NCI-H1048 (cell line): Measurements from ENCODE around the gene NOMO2.
"Not testable (repeated sequence)": the region's sequence is repeated elsewhere in the genome, so short reads cannot be mapped to it uniquely, and the experiment has no call there.

Experiments used
- DNase-seq: peaks from one replicate; lab custom pipeline; 2025; lab: John Stamatoyannopoulos, UW

NOMO2 gene

GRCh38 chr16:18577942-18578341 lies 16.0 kb upstream of the NOMO2 start:
- DNase-seq, result not testable (repeated sequence)

DNA sequence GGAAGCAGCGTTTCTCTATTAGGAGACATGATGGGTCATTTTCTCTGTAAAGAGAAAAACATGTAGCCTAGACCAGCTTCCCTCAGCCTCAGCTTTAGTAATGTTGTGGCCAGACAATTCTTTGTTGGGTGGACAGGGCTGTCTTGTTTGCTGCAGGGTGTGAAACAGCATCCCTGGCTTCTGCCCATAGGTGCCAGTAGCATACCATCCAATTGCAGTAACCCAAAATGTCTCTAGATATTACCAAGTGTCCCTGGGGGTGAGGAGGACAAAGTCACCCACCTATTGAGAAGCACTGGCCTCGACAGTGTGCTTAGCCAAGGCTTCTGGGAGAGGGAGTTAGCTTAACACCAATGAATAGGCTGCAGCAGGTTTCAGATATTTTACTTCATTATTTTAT lies 14.0 kb upstream of the NOMO2 start:
- DNase-seq, result not testable (repeated sequence)

DNA sequence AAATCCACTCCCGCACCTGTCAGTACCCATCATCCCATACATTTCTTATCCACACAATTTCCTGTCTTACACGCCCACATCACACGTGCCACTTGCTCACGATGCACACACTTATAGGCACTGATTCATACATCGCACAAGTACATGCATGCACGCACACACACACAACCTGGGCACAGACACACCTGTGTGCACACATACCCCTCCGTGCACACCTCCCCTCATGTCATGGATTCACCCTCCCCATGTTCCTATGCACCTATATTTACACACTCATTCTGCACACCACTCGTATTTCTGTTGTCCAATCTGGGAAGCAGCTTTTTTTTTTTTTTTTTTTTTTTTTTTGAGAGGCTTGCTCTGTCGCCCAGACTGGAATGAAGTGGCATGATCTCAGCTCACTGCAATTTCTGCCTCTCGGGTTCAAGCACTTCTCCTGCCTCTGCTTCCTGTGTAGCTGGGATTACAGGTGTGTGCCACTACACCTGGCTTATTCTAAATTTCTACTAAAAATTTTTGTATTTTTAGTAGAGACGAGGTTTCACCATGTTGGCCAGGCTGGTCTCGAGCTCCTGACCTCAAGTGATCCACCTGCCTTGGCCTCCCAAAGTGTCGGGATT lies 13.5 kb upstream of the NOMO2 start:
- not testable (repeated sequence) for DNase-seq

GRCh38 chr16:18573887-18574286 lies 12.0 kb upstream of the NOMO2 start:
- DNase-seq, result not testable (repeated sequence)

DNA sequence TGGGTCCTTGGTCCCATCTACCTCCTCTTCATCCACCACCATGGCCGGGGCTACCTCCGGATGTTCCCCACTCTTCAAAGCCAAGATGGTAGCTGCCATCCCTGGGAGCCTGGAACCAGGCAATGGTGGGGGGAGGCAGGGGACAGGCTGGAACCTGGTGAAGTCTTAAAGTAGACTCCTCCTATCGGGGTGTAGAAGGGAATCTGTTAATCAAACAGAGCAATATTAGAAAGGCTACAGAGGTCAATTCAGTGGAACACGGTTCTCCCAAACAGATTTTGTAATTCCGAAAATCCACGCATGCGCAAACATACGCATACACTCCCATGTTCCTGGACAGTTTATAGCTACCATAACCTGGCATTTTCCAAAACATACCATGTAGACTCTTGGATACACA lies 11.1 kb upstream of the NOMO2 start:
- DNase-seq, result not testable (repeated sequence)

- not testable (repeated sequence) for DNase-seq
Measured at GRCh38 chr16:18571307-18571850, 9.5 kb upstream of the NOMO2 start.

GRCh38 chr16:18570529-18571306 lies 8.8 kb upstream of the NOMO2 start:
- DNase-seq, result not testable (repeated sequence)

DNA sequence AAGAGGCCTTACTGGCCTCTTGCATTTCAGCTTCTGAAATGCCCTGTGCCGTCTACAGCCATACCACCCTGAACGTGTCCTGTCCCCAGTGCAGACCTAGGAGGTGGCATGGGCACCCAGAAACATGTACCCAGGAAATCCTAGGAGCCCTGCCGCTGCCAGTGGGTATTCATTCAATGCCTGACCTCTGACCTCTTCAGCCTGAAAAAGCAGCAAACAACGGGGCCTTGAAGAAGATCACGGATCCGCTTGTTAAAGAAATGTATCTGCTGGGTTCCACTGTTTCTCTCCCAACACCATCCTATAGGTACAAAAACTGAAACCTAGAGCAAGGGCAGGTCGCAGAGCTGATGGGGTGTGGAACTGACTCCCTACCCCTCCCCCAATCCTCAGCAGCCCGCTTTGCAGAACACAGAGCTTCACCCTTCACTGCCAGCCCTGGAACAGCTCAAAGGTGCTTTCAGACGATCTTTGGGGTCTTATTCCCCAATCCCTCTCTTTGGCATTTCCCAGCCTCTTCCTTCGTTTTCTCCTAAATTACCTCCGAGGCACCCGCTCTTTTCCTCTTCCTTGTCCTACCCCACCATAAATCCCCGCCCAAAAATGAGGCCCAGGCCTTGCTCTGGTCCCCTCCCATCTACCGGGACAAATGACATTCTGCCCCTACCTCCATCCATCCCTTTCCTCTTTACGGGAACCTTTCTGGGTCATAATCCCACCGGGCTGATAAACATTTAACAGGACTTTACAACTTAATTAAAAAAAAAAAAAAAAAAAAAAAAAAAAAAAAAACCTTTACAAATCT lies 1.3 kb downstream of the NOMO2 start:
- DNase-seq, result not testable (repeated sequence)

DNA sequence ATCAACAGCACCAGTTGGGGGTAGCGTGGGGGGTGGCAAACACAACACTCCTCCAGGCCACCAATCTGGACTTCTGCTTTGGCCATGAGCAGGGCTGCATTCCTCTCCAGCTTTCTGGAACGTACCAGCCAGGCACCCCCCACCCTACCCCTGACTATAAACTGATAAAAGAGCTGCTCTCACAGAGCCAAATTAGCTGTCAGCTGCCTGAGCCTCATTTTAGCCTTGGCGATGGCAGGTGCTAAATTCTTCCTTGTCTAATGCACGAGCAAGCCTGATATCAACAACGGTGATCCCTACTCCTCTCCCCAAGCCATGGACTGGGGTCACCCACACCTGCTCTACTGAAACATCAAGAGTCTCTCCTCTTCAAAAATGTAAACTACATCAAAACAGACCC lies 8.2 kb downstream of the NOMO2 start:
- not testable (repeated sequence) for DNase-seq

GRCh38 chr16:18547382-18547781 lies 14.5 kb downstream of the NOMO2 start:
- DNase-seq, result not testable (repeated sequence)

DNA sequence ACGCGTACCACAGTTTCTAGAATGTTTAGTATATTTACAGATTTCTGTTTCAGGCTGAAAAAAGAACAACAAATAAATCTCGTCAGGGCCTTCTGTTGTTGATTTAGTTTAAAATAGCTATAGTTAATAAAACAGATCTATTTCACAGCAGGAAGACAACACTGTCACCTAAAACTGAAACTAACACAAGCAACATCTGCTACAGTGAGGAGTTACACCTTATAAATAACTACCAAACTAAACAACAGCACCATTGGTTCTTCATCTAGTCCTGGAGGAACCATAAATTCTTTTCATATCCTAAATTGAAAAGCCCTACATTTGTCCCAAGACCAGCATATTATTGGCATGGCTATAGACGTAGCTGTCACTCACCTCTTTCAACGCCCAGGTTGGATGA lies 15.0 kb downstream of the NOMO2 start:
- not testable (repeated sequence) for DNase-seq

DNA sequence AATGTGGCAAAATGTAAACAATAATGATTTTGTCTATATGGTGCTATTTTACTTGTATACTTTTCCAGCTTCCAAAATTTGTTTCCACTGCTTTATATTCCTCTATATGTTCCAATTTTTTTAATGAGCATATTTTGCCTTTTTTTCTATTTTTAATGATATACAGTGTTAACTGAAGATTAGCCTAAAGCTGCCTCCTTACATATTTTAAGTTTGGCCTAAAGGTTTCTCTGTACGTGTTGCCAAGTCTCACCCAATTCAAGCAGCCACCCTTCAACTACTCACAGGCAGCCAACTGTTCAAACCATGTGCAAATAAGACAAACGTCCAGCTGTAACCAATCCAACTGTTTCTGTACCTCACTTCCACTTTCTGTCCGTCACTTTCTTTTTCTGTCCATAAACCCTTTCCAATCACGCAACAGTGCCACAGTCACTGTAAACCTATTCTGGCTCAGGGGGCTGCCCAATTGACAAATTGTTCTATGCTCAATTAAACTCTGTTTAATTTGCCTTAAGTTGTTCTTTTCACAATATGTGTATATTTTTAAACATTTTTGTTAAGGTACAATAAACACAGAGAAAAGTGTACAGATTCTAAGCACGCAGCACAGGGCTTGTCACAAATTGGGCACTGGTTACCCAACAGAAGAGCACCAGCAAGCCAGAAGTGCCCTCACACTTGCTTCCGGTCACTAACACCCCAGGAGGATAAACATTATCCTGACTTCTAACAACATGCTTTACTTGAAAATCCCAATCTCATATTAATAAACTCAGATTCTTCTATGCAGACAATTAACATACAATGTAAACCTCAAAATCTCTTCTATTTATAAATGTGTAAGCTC lies 17.4 kb downstream of the NOMO2 start:
- not testable (repeated sequence) for DNase-seq

GRCh38 chr16:18541912-18542311 lies 20.0 kb downstream of the NOMO2 start:
- not testable (repeated sequence) for DNase-seq

- not testable (repeated sequence) for DNase-seq
Measured at GRCh38 chr16:18537004-18537403, 24.9 kb downstream of the NOMO2 start.

DNA sequence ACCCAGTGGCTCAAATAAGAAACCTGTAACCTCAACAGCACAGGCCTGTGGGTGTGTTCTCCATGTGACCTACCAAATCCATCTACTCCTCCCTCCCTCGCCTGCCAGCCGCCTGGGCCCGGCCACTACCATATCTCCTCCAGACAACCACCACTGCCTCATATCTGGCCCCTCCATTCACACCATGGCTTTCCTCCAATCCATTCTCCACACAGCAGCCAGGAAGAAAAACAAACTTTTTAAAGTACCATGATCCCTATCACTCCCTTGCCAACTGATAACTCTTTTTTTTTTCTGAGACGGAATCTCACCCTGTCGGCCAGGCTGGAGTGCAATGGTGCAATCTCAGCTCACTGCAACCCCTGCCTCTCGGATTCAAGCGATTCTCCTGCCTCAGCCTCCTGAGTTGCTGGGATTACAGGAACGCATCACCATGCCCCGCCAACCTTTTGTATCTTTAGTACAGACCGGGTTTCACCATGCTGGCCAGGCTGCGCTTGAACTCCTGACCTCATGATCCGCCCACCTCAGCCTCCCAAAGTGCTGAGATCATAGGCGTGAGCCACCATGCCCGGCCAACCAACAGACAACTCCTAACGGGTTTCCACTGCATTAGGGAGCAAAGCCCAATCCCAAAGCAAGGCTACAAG lies 26.3 kb downstream of the NOMO2 start:
- DNase-seq, result not testable (repeated sequence)

- not testable (repeated sequence) for DNase-seq
Measured at GRCh38 chr16:18534308-18534707, 27.6 kb downstream of the NOMO2 start.

DNA sequence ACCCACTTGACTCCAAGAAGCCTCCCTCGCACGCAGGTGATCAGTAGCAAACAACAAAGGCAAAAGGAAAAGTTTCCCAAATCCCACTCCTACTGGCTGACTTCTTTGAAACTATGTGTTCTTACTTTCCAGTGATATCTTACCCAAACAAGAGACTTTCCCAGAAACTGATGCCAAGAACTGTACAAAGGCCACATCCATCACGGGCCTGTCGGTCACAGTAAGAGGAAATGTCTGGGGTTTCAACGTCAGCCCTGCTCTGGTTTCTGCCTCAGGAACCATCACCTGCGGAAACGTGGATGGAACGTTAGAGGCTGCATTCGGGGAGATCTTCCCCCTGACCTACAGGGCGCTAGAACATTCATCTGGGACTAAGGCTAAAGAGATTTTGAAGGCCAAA lies 30.6 kb downstream of the NOMO2 start:
- DNase-seq, result not testable (repeated sequence)

- not testable (repeated sequence) for DNase-seq
Measured at GRCh38 chr16:18530329-18530728, 31.6 kb downstream of the NOMO2 start.

GRCh38 chr16:18526547-18526946 lies 35.4 kb downstream of the NOMO2 start:
- not testable (repeated sequence) for DNase-seq

DNA sequence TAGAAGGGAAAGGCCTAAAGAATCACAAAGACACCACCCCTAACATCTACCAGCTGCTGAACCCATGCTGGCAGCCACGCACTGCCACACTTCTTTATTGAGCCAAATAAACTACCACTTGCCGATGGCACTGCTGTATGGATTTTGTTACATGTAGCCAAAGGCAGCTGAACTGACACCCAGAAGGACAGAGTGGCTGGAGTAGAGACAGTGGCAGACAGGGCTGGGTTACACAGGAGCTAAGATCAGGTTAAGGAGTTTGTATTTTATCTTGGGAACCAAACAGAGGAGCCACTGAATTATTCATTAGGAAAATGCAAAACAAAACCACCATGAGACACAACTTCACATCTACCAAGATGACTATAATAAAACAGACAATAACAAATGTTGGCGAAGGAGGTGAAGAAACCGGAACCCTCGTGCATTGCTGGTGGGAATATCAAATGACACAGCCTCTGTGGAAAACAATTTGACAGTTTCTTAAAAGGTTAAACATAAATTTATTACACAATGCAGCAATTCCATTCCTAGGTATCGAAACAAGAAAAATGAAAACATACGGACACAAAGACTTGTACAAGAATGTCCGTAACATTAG lies 35.9 kb downstream of the NOMO2 start:
- DNase-seq, result not testable (repeated sequence)
